Progenitor cell of endocrine pancreas (in vitro differentiated cells): ENCODE results near the gene ECEL1. TPM values are rescaled to one million over a fixed set of nuclear protein-coding genes. Genes with fewer than 3 reads are reported as not detected.
"Not testable (repeated sequence)": the region's sequence is repeated elsewhere in the genome, so short reads cannot be mapped to it uniquely, and the experiment has no call there.

ENCODE experiments used
- DNase-seq: peaks from one replicate; pipeline ENCODE4 v3.0.0; 2021; ENCODE audit warnings: low spot score; ENCODE audit not compliant: unreplicated experiment
- H3K27ac Mint-ChIP-seq: 2 replicates; pipeline ENCODE4 v1.8.0; 2021; ENCODE audit warnings: mild to moderate bottlenecking, moderate library complexity, mixed read lengths
- H3K27me3 Mint-ChIP-seq: 2 replicates; pipeline ENCODE4 v1.8.0; 2021; ENCODE audit warnings: mixed read lengths
- H3K36me3 Mint-ChIP-seq: 2 replicates; pipeline ENCODE4 v1.8.0; 2022; ENCODE audit warnings: mixed read lengths; ENCODE audit not compliant: insufficient read depth
- H3K4me1 Mint-ChIP-seq: 2 replicates; pipeline ENCODE4 v1.8.0; 2021; ENCODE audit warnings: low read depth, mixed read lengths
- H3K4me3 Mint-ChIP-seq: 2 replicates; pipeline ENCODE4 v1.8.0; 2021; ENCODE audit warnings: low read depth, mild to moderate bottlenecking, moderate library complexity, mixed read lengths
- H3K9me3 Mint-ChIP-seq: 2 replicates; pipeline ENCODE4 v1.8.0; 2021; ENCODE audit warnings: low read depth, mixed read lengths
- total RNA-seq: library from RNA; stranded (reverse); gene quantifications from 2 replicates; pipeline ENCODE4 v1.2.1, GENCODE V29; 2021
- TF ChIP-seq, protein P1 (sequence below): fragments of 200-600 bp; sonication (generic); IDR thresholded peaks from one replicate; pipeline ENCODE4 v1.5.0; 2021; ENCODE audit warnings: antibody characterized with exemption, mild to moderate bottlenecking; ENCODE audit not compliant: unreplicated experiment

ECEL1 gene
- total RNA-seq, 1 donor from 2014 or later: 2.9 TPM

DNA sequence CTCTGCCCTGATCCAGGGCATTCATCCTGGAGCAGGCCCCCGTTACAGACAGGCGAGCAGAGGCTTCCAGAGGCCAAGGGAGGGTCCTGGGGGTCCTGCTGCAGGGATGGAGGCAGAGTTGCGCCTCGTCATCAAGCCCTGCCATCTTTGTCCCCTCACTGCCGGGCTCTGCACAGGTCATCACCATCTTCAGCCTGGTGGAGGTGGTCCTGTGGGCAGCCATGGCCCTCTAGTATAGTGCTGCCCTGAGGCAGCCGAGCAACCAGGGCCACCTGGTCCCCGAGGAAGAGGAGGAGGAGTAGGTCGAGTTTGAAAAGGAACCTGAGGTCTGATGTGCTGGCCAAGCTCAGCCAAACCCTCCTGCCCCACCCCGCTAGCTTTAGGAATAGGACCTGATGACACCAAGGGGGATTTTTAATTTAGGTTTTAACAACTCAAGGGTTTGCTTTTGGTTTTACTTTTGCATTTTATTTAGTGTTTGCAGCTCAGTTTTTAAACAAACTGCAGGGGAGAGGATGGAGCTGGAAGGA, 40.5 kb downstream of the ECEL1 start:
- H3K4me3 Mint-ChIP-seq: no peak overlapping the region
- peaks cover 3% of the 10 kb centered on the region for H3K27me3 Mint-ChIP-seq
- no peaks in the 10 kb centered on the region for H3K4me1 Mint-ChIP-seq
- no peak overlapping the region for H3K27ac Mint-ChIP-seq
- H3K36me3 Mint-ChIP-seq: no peaks in the 10 kb centered on the region
- H3K9me3 Mint-ChIP-seq: no peaks in the 10 kb centered on the region
- DNase-seq: no peak
- TF ChIP-seq, protein P1, sequence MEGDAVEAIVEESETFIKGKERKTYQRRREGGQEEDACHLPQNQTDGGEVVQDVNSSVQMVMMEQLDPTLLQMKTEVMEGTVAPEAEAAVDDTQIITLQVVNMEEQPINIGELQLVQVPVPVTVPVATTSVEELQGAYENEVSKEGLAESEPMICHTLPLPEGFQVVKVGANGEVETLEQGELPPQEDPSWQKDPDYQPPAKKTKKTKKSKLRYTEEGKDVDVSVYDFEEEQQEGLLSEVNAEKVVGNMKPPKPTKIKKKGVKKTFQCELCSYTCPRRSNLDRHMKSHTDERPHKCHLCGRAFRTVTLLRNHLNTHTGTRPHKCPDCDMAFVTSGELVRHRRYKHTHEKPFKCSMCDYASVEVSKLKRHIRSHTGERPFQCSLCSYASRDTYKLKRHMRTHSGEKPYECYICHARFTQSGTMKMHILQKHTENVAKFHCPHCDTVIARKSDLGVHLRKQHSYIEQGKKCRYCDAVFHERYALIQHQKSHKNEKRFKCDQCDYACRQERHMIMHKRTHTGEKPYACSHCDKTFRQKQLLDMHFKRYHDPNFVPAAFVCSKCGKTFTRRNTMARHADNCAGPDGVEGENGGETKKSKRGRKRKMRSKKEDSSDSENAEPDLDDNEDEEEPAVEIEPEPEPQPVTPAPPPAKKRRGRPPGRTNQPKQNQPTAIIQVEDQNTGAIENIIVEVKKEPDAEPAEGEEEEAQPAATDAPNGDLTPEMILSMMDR: no peak

DNA sequence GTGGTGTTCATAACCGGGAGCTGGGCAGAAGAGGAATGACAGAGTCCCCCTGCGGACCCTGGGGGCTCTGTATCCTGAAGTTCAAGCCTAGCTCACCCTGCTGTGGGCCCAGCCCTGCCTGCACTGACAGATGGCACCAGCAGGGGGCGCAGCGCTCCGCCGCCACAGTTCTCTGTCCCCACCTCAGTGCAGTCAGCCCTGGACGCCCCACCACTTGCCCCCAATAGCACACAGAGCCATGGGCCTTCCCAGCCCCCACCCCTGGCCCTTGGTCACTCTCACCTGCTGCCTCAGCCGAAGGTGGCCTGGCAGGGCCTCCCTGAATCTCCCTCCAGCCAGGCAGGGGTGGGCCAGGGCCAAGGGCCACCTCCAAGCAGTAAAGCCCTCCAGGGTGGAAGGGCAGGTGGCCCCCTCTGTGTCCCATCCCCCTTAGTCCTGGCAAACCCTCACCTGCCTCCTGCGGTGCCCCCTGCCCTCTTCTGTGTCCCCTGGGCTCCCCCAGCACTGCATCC, 41.3 kb downstream of the ECEL1 start:
- not testable (repeated sequence) for DNase-seq, H3K4me1 Mint-ChIP-seq, H3K27me3 Mint-ChIP-seq, H3K36me3 Mint-ChIP-seq, H3K9me3 Mint-ChIP-seq, H3K27ac Mint-ChIP-seq, H3K4me3 Mint-ChIP-seq
- TF ChIP-seq, protein P1: peak; percentile 36

DNA sequence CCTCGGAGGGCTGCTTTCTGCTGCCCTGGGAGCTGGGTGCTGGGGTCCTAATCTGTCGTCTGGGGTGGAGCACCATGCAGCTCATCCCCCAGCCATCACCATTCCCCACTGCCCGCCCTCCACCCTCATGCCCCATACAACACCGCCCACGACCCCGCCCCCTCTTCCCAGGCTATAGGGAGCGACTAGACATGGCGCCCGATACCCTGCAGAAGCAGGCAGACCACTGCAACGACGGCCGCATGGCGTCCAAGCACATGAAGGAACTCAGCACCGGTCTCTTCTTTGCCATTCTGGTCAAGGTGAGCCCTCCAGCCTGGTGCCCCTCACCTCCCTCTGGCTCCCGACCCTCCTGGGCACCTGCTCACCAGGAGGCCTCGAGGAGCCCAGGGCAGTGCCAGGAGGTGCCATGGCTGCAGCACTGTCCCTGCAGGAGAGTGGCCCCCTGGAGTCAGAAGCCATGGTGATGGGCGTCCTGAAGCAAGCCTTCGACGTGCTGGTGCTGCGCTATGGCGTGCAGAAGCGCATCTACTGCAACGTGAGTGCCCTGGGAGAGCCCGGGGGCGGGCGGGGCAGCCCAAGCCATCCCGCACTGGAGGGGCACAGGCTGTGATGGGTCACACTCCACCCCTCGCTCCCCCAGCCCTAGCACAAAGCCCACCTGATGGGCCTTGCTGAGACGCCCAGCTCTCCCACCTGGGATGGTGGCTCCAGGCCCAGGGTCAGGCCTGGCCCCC, 42.3 kb downstream of the ECEL1 start:
- not testable (repeated sequence) for H3K4me1 Mint-ChIP-seq, H3K36me3 Mint-ChIP-seq, H3K9me3 Mint-ChIP-seq, H3K27ac Mint-ChIP-seq, H3K4me3 Mint-ChIP-seq, DNase-seq, H3K27me3 Mint-ChIP-seq

DNA sequence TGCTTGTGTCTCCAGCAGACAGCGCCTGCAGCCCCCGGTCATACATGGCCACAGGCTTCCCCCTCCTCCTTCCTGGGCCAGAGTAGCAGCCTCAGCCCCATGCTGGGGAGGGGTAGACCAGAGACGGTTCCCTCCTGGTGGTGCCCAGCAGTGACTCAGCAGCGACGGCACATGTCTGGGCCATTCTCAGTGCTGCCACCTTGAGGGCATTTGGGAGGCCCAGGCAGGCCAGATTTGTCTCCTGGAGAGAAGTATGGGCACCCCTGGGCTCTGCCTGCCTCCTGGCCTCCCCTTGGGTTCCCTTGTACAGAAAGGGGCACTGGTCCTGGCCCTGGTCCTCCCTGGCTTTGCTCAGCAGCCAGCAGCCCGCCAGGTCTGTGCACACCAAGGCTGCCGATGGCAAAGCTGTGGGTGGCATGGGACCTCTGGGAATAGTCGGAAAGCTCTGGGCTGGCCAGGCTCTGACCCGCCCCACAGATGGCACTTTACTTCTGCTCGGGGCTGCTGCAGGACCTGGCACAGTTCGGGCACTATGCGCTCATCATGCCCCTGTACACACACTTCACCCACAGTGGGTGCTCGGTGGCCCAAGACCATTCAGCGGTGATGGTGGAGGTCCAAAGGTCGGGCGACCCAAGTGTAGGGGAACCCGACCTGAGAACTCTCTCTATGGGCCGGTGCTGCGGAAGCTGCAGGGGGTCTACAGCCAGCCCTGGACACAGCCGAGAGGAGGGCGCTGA, 43.1 kb downstream of the ECEL1 start:
- Mint-ChIP-seq H3K4me3 (no peak overlapping the region), H3K4me1 (no peaks in the 10 kb centered on the region), H3K9me3 (no peaks in the 10 kb centered on the region), H3K36me3 (no peaks in the 10 kb centered on the region), H3K27me3 (peaks cover 10% of the 10 kb centered on the region), H3K27ac (no peak overlapping the region)
- no peak for DNase-seq
- TF ChIP-seq, protein P1: peak; percentile 56

DNA sequence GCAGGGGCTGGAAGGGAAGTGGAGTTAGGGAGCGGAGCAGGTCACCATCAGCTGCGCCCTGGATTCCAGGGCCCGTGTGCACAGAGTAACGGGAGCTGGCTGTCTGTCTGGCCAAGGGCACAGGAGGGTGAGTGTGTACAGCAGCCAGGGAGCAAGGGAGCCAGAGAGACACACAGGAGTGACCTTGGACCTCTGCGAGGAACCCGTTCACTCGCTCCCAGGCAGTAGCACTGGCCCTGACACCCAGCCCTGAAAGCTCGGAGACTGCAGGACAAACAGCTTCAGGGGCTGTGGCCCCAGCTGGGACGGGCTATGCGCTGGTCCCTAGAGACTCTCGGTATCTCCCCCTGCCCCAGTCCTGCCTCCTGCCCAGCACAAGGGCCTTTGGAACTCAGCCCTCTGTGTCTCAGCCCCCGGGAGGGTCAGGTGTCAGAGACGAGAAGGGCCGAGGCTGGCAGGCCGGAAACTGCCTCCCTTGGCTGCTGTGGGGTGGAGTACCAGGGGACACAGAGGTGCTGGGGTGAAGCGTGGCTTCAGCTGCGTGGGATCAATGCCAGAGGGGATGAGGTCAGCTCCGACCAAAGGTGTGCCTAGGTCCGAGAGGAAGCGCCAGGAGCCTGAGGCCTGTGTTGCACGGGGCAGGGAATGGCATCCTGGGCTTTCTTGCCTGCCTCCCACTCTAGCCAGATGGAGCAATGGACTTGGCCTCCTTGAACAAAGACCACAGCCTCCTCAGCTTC, 43.8 kb downstream of the ECEL1 start:
- not testable (repeated sequence) for DNase-seq, H3K27ac Mint-ChIP-seq

DNA sequence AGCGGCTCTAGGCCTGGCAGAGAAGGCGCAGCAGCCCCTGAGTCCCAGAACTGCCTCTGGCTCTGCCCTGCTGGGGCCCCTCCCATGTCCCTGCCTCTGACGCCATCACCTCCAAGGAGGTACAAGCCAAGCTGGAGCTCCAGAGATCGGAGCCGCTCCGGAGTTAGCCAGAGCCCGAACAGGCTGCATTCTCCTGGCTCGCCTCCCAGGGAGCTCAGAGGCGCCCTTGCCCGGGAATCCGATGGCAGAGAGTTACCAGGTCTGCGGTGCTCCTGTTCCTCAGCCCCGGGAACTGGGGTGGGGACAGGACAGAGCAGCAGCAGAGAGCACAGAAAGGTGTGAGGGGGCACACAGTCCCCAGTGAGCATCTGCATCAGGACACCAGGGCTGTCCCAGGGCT, 44.6 kb downstream of the ECEL1 start:
- not testable (repeated sequence) for H3K4me3 Mint-ChIP-seq

More for the DNA sequence above, 43.8 kb downstream of the ECEL1 start:
- peaks cover 10% of the 10 kb centered on the region for H3K27me3 Mint-ChIP-seq
- not testable (repeated sequence) for H3K4me3 Mint-ChIP-seq, H3K36me3 Mint-ChIP-seq, H3K4me1 Mint-ChIP-seq, H3K9me3 Mint-ChIP-seq

DNA sequence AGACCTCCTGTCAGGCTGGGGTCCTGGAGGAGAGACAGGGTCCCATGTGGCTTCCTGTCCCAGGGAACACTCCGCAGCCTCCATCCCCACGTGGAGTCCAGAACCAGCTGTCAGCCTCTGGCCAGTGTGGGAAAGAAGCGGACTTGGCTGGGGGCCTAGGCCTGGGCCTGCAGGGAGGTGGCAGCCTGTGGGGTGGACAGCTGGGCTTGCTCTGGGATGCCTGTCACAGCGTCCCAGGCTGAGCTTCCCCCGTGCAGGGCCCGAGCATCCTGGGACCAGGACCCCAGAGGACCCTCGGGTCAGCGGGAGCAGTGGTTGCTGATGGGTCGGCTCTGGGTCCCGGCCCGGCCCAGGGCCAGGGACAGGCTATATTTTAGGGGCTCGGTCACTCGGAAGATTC, 45.2 kb downstream of the ECEL1 start:
- H3K9me3 Mint-ChIP-seq, H3K36me3 Mint-ChIP-seq, H3K4me3 Mint-ChIP-seq, DNase-seq, H3K27ac Mint-ChIP-seq, H3K4me1 Mint-ChIP-seq: not testable (repeated sequence)
- H3K27me3 Mint-ChIP-seq: peaks cover 17% of the 10 kb centered on the region

More for the DNA sequence above, 44.6 kb downstream of the ECEL1 start:
- H3K4me1 Mint-ChIP-seq, DNase-seq, H3K9me3 Mint-ChIP-seq, H3K27ac Mint-ChIP-seq, H3K36me3 Mint-ChIP-seq: not testable (repeated sequence)
- peaks cover 14% of the 10 kb centered on the region for H3K27me3 Mint-ChIP-seq

DNA sequence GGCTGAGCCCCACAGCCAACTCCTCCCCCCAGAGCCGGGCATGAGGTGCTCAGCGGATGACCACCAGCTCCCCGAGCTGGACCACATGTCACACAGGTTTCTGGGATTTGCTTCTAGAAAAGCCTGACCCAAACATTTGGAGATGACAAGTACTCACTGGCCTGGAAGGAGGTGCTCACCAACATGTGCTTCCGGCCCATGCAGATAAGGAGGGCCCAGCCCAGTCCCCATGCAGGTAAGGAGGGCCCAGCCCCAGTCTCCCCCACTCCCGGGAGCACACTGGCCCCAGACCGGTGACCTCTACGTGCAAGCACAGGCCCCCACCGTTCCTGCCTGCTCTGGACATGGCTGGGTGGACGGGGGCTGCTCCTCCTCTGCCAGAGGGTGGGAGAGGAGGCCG, 45.7 kb downstream of the ECEL1 start:
- DNase-seq, H3K36me3 Mint-ChIP-seq, H3K4me1 Mint-ChIP-seq, H3K4me3 Mint-ChIP-seq, H3K27ac Mint-ChIP-seq, H3K9me3 Mint-ChIP-seq: not testable (repeated sequence)
- peaks cover 17% of the 10 kb centered on the region for H3K27me3 Mint-ChIP-seq
